HEK293 (cell line): ENCODE data around the gene GLT8D2.

Experiments used
- CTCF ChIA-PET: fragments of 350-600 bp; formaldehyde crosslinking; extraction: SDS; loops from one replicate; lab custom pipeline; 2021; ENCODE audit warnings: antibody characterized with exemption; lab: Yijun Ruan, JAX
- POLR2A ChIA-PET: fragments of 300-600 bp; formaldehyde crosslinking; extraction: SDS; loops from one replicate; lab custom pipeline; 2020; ENCODE audit warnings: antibody characterized with exemption, inconsistent platforms; lab: Yijun Ruan, JAX
- H3K27ac ChIP-seq: fragments of 200-500 bp; sonication (Bioruptor generic); 2 replicates; pipeline ENCODE4 v1.5.1; 2014; ENCODE audit warnings: low read depth, low read length, control low read depth, inconsistent platforms; ENCODE audit errors: extremely low read depth
- H3K36me3 ChIP-seq, 2 experiments: fragments of 200-500 bp in 1 of 2; sonication (Bioruptor generic) in 1 of 2; 1 replicate in 1 of 2; 2 replicates in 1 of 2; pipeline ENCODE4 v1.5.1; 2014 to 2017; ENCODE audit warnings: inconsistent platforms in 2 of 2, low read length in 2 of 2; ENCODE audit not compliant: control insufficient read depth in 2 of 2, insufficient read depth in 1 of 2
- H3K4me1 ChIP-seq: fragments of 200-500 bp; sonication (Bioruptor generic); 2 replicates; pipeline ENCODE4 v1.5.1; 2014; ENCODE audit warnings: mild to moderate bottlenecking, low read length, inconsistent platforms; ENCODE audit not compliant: control insufficient read depth, insufficient read depth
- H3K4me3 ChIP-seq: 2 replicates; pipeline ENCODE4 v1.5.1; 2011; ENCODE audit warnings: low read depth, mild to moderate bottlenecking, control low read depth, low read length, moderate library complexity
- H3K9me3 ChIP-seq: fragments of 200-500 bp; sonication (Bioruptor generic); 2 replicates; pipeline ENCODE4 v1.5.1; 2014; ENCODE audit warnings: low read depth, low read length, inconsistent platforms; ENCODE audit not compliant: control insufficient read depth, insufficient read depth
- EGR2 ChIP-seq: fragments of 450-650 bp; formaldehyde crosslinking; IDR thresholded peaks from 2 replicates; pipeline ENCODE4 v1.5.1; 2016; ENCODE audit warnings: low read depth, missing biosample characterization, missing genetic modification characterization
- GLIS1 ChIP-seq: fragments of 450-650 bp; formaldehyde crosslinking; IDR thresholded peaks from 2 replicates; pipeline ENCODE4 v1.5.1; 2016; ENCODE audit warnings: missing biosample characterization, missing genetic modification characterization
- HOXC10 ChIP-seq: sonication (generic); formaldehyde crosslinking; IDR thresholded peaks from 2 replicates; pipeline ENCODE4 v1.8.1; 2023; ENCODE audit warnings: mild to moderate bottlenecking, missing genetic modification reagents
- KLF9 ChIP-seq: fragments of 450-650 bp; formaldehyde crosslinking; IDR thresholded peaks from 2 replicates; pipeline ENCODE4 v1.5.1; 2016; ENCODE audit warnings: missing biosample characterization, missing genetic modification characterization, low read depth
- YY2 ChIP-seq: fragments of 450-650 bp; formaldehyde crosslinking; IDR thresholded peaks from 2 replicates; pipeline ENCODE4 v1.5.1; 2016; ENCODE audit warnings: missing biosample characterization, missing genetic modification characterization
- ZBTB17 ChIP-seq: fragments of 450-650 bp; formaldehyde crosslinking; IDR thresholded peaks from 2 replicates; pipeline ENCODE4 v1.5.1; 2016; ENCODE audit warnings: missing biosample characterization, missing genetic modification characterization
- ZFHX2 ChIP-seq: fragments of 450-650 bp; formaldehyde crosslinking; conservative IDR thresholded peaks from 2 replicates; pipeline ENCODE4 v1.5.1; 2016; ENCODE audit warnings: missing biosample characterization, missing genetic modification characterization
- ZNF24 ChIP-seq: fragments of 450-650 bp; formaldehyde crosslinking; IDR thresholded peaks from 2 replicates; pipeline ENCODE4 v1.5.1; 2016; ENCODE audit warnings: missing biosample characterization, missing genetic modification characterization
- ZNF248 ChIP-seq: fragments of 450-650 bp; formaldehyde crosslinking; IDR thresholded peaks from 2 replicates; pipeline ENCODE4 v1.5.1; 2017; ENCODE audit warnings: missing biosample characterization, missing genetic modification characterization
- ZNF335 ChIP-seq: fragments of 450-650 bp; formaldehyde crosslinking; conservative IDR thresholded peaks from 2 replicates; pipeline ENCODE4 v1.5.1; 2016; ENCODE audit warnings: missing biosample characterization, missing genetic modification characterization
- ZNF394 ChIP-seq: fragments of 450-650 bp; formaldehyde crosslinking; IDR thresholded peaks from 2 replicates; pipeline ENCODE4 v1.5.1; 2016; ENCODE audit warnings: missing biosample characterization, missing genetic modification characterization, mild to moderate bottlenecking, moderate library complexity, borderline replicate concordance
- ZNF600 ChIP-seq: fragments of 450-650 bp; formaldehyde crosslinking; IDR thresholded peaks from 2 replicates; pipeline ENCODE4 v1.5.1; 2016; ENCODE audit warnings: missing biosample characterization, missing genetic modification characterization
- ZNF660 ChIP-seq: fragments of 450-650 bp; IDR thresholded peaks from 2 replicates; pipeline ENCODE4 v1.5.1; 2018; ENCODE audit warnings: missing biosample characterization, mild to moderate bottlenecking, missing genetic modification characterization
- ZNF837 ChIP-seq: fragments of 450-650 bp; formaldehyde crosslinking; IDR thresholded peaks from 2 replicates; pipeline ENCODE4 v1.5.1; 2016; ENCODE audit warnings: missing biosample characterization, missing genetic modification characterization
- TF ChIP-seq, protein P1 (sequence below): fragments of 450-650 bp; formaldehyde crosslinking; IDR thresholded peaks from 2 replicates; pipeline ENCODE4 v1.5.1; 2017; ENCODE audit warnings: missing biosample characterization, missing genetic modification characterization
- TF ChIP-seq, protein P2 (sequence below): fragments of 450-650 bp; formaldehyde crosslinking; conservative IDR thresholded peaks from 2 replicates; pipeline ENCODE4 v1.5.1; 2016; ENCODE audit warnings: low read depth, missing biosample characterization, missing genetic modification characterization
- TF ChIP-seq, protein P3 (sequence below): fragments of 450-650 bp; formaldehyde crosslinking; IDR thresholded peaks from 2 replicates; pipeline ENCODE4 v1.5.1; 2017; ENCODE audit warnings: missing biosample characterization, missing genetic modification characterization
- TF ChIP-seq, protein P4 (sequence below): fragments of 450-650 bp; formaldehyde crosslinking; IDR thresholded peaks from 2 replicates; pipeline ENCODE4 v1.5.1; 2016; ENCODE audit warnings: missing biosample characterization, missing genetic modification characterization
- TF ChIP-seq, protein P5 (sequence below): fragments of 450-650 bp; formaldehyde crosslinking; IDR thresholded peaks from 2 replicates; pipeline ENCODE4 v1.5.1; 2016; ENCODE audit warnings: missing biosample characterization, missing genetic modification characterization, borderline replicate concordance

The GLT8D2 gene, protein sequence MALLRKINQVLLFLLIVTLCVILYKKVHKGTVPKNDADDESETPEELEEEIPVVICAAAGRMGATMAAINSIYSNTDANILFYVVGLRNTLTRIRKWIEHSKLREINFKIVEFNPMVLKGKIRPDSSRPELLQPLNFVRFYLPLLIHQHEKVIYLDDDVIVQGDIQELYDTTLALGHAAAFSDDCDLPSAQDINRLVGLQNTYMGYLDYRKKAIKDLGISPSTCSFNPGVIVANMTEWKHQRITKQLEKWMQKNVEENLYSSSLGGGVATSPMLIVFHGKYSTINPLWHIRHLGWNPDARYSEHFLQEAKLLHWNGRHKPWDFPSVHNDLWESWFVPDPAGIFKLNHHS

DNA sequence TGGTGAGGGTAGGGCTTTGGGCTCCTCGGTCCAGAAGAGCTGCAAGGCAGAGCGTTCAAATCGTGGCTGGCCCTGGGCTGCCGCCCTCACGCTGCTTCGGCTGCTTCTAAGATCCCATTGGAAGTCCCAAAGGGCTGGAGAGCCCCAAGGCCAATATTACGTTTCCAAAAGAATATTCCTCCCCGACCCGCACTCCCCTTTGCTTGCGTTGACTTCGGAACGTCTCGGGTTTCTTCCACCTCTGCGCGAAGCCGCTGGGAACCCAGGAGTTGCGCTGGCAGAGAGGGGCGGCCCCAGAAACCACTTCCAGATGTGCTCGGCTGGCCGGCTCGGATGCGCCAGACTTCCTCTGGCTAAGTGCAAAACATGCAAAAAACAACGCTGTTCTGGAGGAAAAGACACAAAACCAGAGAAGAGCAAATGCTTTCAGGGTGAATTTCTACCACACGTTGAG, at the start of gene GLT8D2:
GLT8D2 (minus strand) TSS at position 285 of the 454 bp plus-strand sequence. CDS start 30,539 bp downstream, outside the sequence.
- POLR2A ChIA-PET: interaction anchor here (1.1 to 1.5 kb wide), 3 partner anchors 14 to 93 kb away, joined by 3 to 7 read pairs (median 5); partner anchors contain the start of genes HCFC2 and TDG
- Histone ChIP-seq H3K36me3 (no peaks in the 10 kb centered on the region), H3K27ac (peak within 1 kb of the TSS; percentile 7; the same call in 1 of the 2 replicates), H3K4me3 (peak within 1 kb of the TSS; percentile 50), H3K9me3 (no peaks in the 10 kb centered on the region), H3K4me1 (no peaks in the 10 kb centered on the region; the same call in 1 of the 2 replicates)
- CTCF ChIA-PET: interaction anchor here (0.9 kb wide), 1 partner anchor 59 kb away, joined by 5 read pairs; no protein-coding TSS in a partner anchor
- TF ChIP-seq KLF9 (tag by site-specific recombination) (peak; percentile 37; the same call in 1 of the 2 replicates), YY2 (tag by site-specific recombination) (no peak), EGR2 (no peak), ZNF335 (peak; percentile 61), ZNF24 (tag by site-specific recombination) (0 out of 2 replicates have a peak, but pooled peaks have one; percentile 6), HOXC10 (CRISPR knock-in tag) (0 out of 2 replicates have a peak, but pooled peaks have one; percentile 9), ZNF600 (peak; percentile 82), ZBTB17 (tag by site-specific recombination) (no peak), ZNF660 (tag by site-specific recombination) (no peak), ZNF248 (tag by site-specific recombination) (no peak), ZFHX2 (tag by site-specific recombination) (no peak), GLIS1 (no peak), ZNF394 (0 out of 2 replicates have a peak, but pooled peaks have one; percentile 33), ZNF837 (no peak)
- TF ChIP-seq, protein P1, sequence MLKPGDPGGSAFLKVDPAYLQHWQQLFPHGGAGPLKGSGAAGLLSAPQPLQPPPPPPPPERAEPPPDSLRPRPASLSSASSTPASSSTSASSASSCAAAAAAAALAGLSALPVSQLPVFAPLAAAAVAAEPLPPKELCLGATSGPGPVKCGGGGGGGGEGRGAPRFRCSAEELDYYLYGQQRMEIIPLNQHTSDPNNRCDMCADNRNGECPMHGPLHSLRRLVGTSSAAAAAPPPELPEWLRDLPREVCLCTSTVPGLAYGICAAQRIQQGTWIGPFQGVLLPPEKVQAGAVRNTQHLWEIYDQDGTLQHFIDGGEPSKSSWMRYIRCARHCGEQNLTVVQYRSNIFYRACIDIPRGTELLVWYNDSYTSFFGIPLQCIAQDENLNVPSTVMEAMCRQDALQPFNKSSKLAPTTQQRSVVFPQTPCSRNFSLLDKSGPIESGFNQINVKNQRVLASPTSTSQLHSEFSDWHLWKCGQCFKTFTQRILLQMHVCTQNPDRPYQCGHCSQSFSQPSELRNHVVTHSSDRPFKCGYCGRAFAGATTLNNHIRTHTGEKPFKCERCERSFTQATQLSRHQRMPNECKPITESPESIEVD: no peak
- TF ChIP-seq, protein P2, sequence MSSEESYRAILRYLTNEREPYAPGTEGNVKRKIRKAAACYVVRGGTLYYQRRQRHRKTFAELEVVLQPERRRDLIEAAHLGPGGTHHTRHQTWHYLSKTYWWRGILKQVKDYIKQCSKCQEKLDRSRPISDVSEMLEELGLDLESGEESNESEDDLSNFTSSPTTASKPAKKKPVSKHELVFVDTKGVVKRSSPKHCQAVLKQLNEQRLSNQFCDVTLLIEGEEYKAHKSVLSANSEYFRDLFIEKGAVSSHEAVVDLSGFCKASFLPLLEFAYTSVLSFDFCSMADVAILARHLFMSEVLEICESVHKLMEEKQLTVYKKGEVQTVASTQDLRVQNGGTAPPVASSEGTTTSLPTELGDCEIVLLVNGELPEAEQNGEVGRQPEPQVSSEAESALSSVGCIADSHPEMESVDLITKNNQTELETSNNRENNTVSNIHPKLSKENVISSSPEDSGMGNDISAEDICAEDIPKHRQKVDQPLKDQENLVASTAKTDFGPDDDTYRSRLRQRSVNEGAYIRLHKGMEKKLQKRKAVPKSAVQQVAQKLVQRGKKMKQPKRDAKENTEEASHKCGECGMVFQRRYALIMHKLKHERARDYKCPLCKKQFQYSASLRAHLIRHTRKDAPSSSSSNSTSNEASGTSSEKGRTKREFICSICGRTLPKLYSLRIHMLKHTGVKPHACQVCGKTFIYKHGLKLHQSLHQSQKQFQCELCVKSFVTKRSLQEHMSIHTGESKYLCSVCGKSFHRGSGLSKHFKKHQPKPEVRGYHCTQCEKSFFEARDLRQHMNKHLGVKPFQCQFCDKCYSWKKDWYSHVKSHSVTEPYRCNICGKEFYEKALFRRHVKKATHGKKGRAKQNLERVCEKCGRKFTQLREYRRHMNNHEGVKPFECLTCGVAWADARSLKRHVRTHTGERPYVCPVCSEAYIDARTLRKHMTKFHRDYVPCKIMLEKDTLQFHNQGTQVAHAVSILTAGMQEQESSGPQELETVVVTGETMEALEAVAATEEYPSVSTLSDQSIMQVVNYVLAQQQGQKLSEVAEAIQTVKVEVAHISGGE (tag by site-specific recombination): no peak
- TF ChIP-seq, protein P3, sequence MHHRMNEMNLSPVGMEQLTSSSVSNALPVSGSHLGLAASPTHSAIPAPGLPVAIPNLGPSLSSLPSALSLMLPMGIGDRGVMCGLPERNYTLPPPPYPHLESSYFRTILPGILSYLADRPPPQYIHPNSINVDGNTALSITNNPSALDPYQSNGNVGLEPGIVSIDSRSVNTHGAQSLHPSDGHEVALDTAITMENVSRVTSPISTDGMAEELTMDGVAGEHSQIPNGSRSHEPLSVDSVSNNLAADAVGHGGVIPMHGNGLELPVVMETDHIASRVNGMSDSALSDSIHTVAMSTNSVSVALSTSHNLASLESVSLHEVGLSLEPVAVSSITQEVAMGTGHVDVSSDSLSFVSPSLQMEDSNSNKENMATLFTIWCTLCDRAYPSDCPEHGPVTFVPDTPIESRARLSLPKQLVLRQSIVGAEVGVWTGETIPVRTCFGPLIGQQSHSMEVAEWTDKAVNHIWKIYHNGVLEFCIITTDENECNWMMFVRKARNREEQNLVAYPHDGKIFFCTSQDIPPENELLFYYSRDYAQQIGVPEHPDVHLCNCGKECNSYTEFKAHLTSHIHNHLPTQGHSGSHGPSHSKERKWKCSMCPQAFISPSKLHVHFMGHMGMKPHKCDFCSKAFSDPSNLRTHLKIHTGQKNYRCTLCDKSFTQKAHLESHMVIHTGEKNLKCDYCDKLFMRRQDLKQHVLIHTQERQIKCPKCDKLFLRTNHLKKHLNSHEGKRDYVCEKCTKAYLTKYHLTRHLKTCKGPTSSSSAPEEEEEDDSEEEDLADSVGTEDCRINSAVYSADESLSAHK (tag by site-specific recombination): peak; percentile 37; the same call in 1 of the 2 replicates
- TF ChIP-seq, protein P4, sequence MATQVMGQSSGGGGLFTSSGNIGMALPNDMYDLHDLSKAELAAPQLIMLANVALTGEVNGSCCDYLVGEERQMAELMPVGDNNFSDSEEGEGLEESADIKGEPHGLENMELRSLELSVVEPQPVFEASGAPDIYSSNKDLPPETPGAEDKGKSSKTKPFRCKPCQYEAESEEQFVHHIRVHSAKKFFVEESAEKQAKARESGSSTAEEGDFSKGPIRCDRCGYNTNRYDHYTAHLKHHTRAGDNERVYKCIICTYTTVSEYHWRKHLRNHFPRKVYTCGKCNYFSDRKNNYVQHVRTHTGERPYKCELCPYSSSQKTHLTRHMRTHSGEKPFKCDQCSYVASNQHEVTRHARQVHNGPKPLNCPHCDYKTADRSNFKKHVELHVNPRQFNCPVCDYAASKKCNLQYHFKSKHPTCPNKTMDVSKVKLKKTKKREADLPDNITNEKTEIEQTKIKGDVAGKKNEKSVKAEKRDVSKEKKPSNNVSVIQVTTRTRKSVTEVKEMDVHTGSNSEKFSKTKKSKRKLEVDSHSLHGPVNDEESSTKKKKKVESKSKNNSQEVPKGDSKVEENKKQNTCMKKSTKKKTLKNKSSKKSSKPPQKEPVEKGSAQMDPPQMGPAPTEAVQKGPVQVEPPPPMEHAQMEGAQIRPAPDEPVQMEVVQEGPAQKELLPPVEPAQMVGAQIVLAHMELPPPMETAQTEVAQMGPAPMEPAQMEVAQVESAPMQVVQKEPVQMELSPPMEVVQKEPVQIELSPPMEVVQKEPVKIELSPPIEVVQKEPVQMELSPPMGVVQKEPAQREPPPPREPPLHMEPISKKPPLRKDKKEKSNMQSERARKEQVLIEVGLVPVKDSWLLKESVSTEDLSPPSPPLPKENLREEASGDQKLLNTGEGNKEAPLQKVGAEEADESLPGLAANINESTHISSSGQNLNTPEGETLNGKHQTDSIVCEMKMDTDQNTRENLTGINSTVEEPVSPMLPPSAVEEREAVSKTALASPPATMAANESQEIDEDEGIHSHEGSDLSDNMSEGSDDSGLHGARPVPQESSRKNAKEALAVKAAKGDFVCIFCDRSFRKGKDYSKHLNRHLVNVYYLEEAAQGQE (tag by site-specific recombination): no peak
- TF ChIP-seq, protein P5, sequence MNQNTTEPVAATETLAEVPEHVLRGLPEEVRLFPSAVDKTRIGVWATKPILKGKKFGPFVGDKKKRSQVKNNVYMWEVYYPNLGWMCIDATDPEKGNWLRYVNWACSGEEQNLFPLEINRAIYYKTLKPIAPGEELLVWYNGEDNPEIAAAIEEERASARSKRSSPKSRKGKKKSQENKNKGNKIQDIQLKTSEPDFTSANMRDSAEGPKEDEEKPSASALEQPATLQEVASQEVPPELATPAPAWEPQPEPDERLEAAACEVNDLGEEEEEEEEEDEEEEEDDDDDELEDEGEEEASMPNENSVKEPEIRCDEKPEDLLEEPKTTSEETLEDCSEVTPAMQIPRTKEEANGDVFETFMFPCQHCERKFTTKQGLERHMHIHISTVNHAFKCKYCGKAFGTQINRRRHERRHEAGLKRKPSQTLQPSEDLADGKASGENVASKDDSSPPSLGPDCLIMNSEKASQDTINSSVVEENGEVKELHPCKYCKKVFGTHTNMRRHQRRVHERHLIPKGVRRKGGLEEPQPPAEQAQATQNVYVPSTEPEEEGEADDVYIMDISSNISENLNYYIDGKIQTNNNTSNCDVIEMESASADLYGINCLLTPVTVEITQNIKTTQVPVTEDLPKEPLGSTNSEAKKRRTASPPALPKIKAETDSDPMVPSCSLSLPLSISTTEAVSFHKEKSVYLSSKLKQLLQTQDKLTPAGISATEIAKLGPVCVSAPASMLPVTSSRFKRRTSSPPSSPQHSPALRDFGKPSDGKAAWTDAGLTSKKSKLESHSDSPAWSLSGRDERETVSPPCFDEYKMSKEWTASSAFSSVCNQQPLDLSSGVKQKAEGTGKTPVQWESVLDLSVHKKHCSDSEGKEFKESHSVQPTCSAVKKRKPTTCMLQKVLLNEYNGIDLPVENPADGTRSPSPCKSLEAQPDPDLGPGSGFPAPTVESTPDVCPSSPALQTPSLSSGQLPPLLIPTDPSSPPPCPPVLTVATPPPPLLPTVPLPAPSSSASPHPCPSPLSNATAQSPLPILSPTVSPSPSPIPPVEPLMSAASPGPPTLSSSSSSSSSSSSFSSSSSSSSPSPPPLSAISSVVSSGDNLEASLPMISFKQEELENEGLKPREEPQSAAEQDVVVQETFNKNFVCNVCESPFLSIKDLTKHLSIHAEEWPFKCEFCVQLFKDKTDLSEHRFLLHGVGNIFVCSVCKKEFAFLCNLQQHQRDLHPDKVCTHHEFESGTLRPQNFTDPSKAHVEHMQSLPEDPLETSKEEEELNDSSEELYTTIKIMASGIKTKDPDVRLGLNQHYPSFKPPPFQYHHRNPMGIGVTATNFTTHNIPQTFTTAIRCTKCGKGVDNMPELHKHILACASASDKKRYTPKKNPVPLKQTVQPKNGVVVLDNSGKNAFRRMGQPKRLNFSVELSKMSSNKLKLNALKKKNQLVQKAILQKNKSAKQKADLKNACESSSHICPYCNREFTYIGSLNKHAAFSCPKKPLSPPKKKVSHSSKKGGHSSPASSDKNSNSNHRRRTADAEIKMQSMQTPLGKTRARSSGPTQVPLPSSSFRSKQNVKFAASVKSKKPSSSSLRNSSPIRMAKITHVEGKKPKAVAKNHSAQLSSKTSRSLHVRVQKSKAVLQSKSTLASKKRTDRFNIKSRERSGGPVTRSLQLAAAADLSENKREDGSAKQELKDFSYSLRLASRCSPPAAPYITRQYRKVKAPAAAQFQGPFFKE (tag by site-specific recombination): no peak
